K562 (cell line): ENCODE results near the gene PANX1. TPM values are rescaled to one million over a fixed set of nuclear protein-coding genes. Genes with fewer than 3 reads are reported as not detected.

Experiments used
- ATAC-seq: fragments of 200-7000 bp; cut with Tn5 transposase; 3 replicates; pipeline ENCODE4 v1.9.1; 2020; ENCODE audit warnings: moderate library complexity
- BruUV-seq: library from RNA; stranded (reverse); fragments of 400-500 nt; replicated peaks from 2 replicates; lab custom pipeline; 2021; lab: Mats Ljungman, UMichigan
- CTCF ChIA-PET: fragments of 300-600 bp; formaldehyde crosslinking; extraction: SDS; loops from one replicate; lab custom pipeline; 2021; ENCODE audit warnings: low intra/inter-chr PET ratio; lab: Yijun Ruan, JAX
- POLR2A ChIA-PET: fragments of 300-600, 350-650 bp; sonication (Branson Sonifier 250); formaldehyde crosslinking; extraction: SDS; loops from one replicate; lab custom pipeline; 2021; ENCODE audit warnings: antibody characterized with exemption, inconsistent platforms; lab: Yijun Ruan, JAX
- DNase-seq, 4 experiments: peaks; one replicate each; pipeline versions ENCODE4 v3.0.0 to v3.0.0-alpha.2; 2011 to 2018; ENCODE audit warnings: low spot score in 3 of 4, mixed read lengths in 3 of 4; ENCODE audit errors: extremely low read depth in 1 of 4
- FAIRE-seq: peaks from 2 replicates; lab custom pipeline; 2011; peaks lifted over from hg19 to GRCh38; lab: Jason Lieb, UNC
- H2AFZ ChIP-seq: 2 replicates; pipeline ENCODE4 v1.6.0; 2011; ENCODE audit warnings: low read depth, low read length, control low read depth, inconsistent platforms
- H3K27ac ChIP-seq: fragments of 200-600 bp; 3 replicates; pipeline ENCODE4 v1.8.0; 2011; ENCODE audit warnings: low read depth, mild to moderate bottlenecking, control low read depth, inconsistent platforms, low read length, moderate library complexity, mixed read lengths; ENCODE audit errors: extremely low read depth
- H3K27me3 ChIP-seq, 2 experiments: fragments of 300-600 bp in 1 of 2; 2 replicates in 1 of 2; 3 replicates in 1 of 2; pipeline versions ENCODE4 v1.6.0 to v1.8.0; 2011; ENCODE audit warnings: inconsistent platforms in 2 of 2, low read length in 2 of 2, mild to moderate bottlenecking in 1 of 2, mixed read lengths in 1 of 2, moderate library complexity in 1 of 2; ENCODE audit not compliant: control insufficient read depth in 2 of 2, insufficient read depth in 2 of 2
- H3K36me3 ChIP-seq: fragments of 300-600 bp; 3 replicates; pipeline ENCODE4 v1.8.0; 2011; ENCODE audit warnings: mild to moderate bottlenecking, low read length, inconsistent platforms; ENCODE audit not compliant: control insufficient read depth, insufficient read depth
- H3K4me1 ChIP-seq, 2 experiments: fragments of 200-600 bp in 1 of 2; replicated peaks in 1 of 2; 2 replicates in 1 of 2; 3 replicates in 1 of 2; pipeline versions ENCODE4 v1.5.1 to v1.8.0; 2011; ENCODE audit warnings: inconsistent platforms in 2 of 2, low read length in 2 of 2, mild to moderate bottlenecking in 1 of 2, mixed read lengths in 1 of 2, moderate library complexity in 1 of 2; ENCODE audit not compliant: control insufficient read depth in 2 of 2, insufficient read depth in 2 of 2
- H3K4me2 ChIP-seq: 2 replicates; pipeline ENCODE4 v1.6.1; 2011; ENCODE audit warnings: low read length, control low read depth, inconsistent platforms, mixed read lengths; ENCODE audit not compliant: insufficient read depth
- H3K4me3 ChIP-seq: fragments of 200-600 bp; sonication (generic), shearing (Covaris generic); 2 replicates; pipeline ENCODE4 v1.5.1; 2016; ENCODE audit warnings: control low read depth, inconsistent platforms
- H3K79me2 ChIP-seq: fragments of 200-600 bp; 3 replicates; pipeline ENCODE4 v1.8.0; 2011; ENCODE audit warnings: low read length, inconsistent platforms; ENCODE audit not compliant: control insufficient read depth, insufficient read depth
- H3K9ac ChIP-seq, 2 experiments: 2 replicates each; pipeline versions ENCODE4 v1.6.0 to v1.6.1; 2011; ENCODE audit warnings: low read depth in 2 of 2, low read length in 2 of 2, control low read depth in 1 of 2, inconsistent platforms in 1 of 2, mild to moderate bottlenecking in 1 of 2, mixed read lengths in 1 of 2; ENCODE audit not compliant: insufficient read depth in 1 of 2
- H3K9me1 ChIP-seq: one replicate; pipeline ENCODE4 v1.6.0; 2011; ENCODE audit warnings: inconsistent platforms, mild to moderate bottlenecking, low read length, moderate library complexity; ENCODE audit not compliant: control insufficient read depth, insufficient read depth
- H3K9me3 ChIP-seq: replicated peaks from 2 replicates; pipeline ENCODE4 v1.5.1; 2011; ENCODE audit warnings: low read depth, low read length, inconsistent platforms; ENCODE audit not compliant: control insufficient read depth, insufficient read depth
- H4K20me1 ChIP-seq: replicated peaks from 2 replicates; pipeline ENCODE4 v1.6.1; 2011; ENCODE audit warnings: low read length, inconsistent platforms, mixed read lengths; ENCODE audit not compliant: control insufficient read depth, insufficient read depth
- ATF7 ChIP-seq: fragments of 450-650 bp; IDR thresholded peaks from 2 replicates; pipeline ENCODE4 v1.7.1; 2014; ENCODE audit warnings: mild to moderate bottlenecking, moderate library complexity
- MTA3 ChIP-seq: fragments of 450-650 bp; formaldehyde crosslinking; IDR thresholded peaks from 2 replicates; pipeline ENCODE4 v1.6.1; 2017; ENCODE audit warnings: mild to moderate bottlenecking, borderline replicate concordance
- STAT5B ChIP-seq: fragments of 250-450 bp; sonication (Bioruptor Pico); IDR thresholded peaks from 2 replicates; pipeline ENCODE4 v1.8.0; 2021; ENCODE audit warnings: mild to moderate bottlenecking, inconsistent platforms
- TAL1 ChIP-seq: fragments of 450-650 bp; IDR thresholded peaks from 2 replicates; pipeline ENCODE4 v1.6.1; 2016; ENCODE audit warnings: mild to moderate bottlenecking
- ZBTB17 ChIP-seq: fragments of 450-650 bp; formaldehyde crosslinking; IDR thresholded peaks from 2 replicates; pipeline ENCODE4 v1.4.0; 2020; ENCODE audit warnings: mild to moderate bottlenecking
- ZBTB33 ChIP-seq: sonication (generic); formaldehyde crosslinking; IDR thresholded peaks from 2 replicates; pipeline ENCODE4 v1.8.1; 2023; ENCODE audit warnings: mild to moderate bottlenecking, missing genetic modification reagents
- ZC3H4 ChIP-seq: sonication (generic); formaldehyde crosslinking; IDR thresholded peaks from 2 replicates; pipeline ENCODE4 v1.9.0; 2021; ENCODE audit warnings: missing genetic modification reagents, borderline replicate concordance
- ZNF347 ChIP-seq: fragments of 450-650 bp; formaldehyde crosslinking; IDR thresholded peaks from 2 replicates; pipeline ENCODE4 v1.4.0; 2020; ENCODE audit warnings: low read depth, mild to moderate bottlenecking, moderate library complexity
- whole genome bisulfite sequencing: fragments of 100-300 bp; shearing (Covaris generic); methylation state at CpG from one replicate; pipeline ENCODE4 v1.1.6; 2016; ENCODE audit warnings: low coverage, mixed read lengths; ENCODE audit not compliant: insufficient coverage; ENCODE audit errors: missing lambda C conversion rate; 5-methylcytosine and 5-hydroxymethylcytosine counted together
- in situ Hi-C: fragments of 300-500 bp; cut with MboI; formaldehyde crosslinking; loops from 4 replicates; pipeline ENCODE4 v1.15.0; 2018; ENCODE audit warnings: inconsistent platforms, mixed read lengths
- intact Hi-C: fragments of 100-400 bp; cut with micrococcal nuclease; formaldehyde crosslinking; loops from 2 replicates; pipeline ENCODE4 v1.14.2; 2022
- polyA plus RNA-seq, 8 experiments: library from polyadenylated mRNA; depleted of rRNA in 4 of 8; stranded (reverse) in 5 of 8; unstranded in 3 of 8; fragments of >200 nt; fragmentation: Nextera tagmentation in 2 of 8; fragmentation: Illumina TruSeq in 1 of 8; extraction: Ambion mirVana in 2 of 8; extraction: Trizol in 1 of 8; gene quantifications; 2 replicates each; pipeline versions ENCODE4 v1.2.1 to v1.2.3, GENCODE V29; 2011 to 2014; ENCODE audit warnings: inconsistent platforms in 1 of 8, missing spikeins in 1 of 8
- total RNA-seq, 7 experiments: library from RNA; depleted of rRNA in 6 of 7; stranded (reverse); fragments of >200 nt in 6 of 7; fragmentation: Illumina TruSeq in 2 of 7; extraction: Trizol in 2 of 7; gene quantifications; 2 replicates each; pipeline versions ENCODE4 v1.2.1 to v1.2.3, GENCODE V29; 2011 to 2021; ENCODE audit warnings: low replicate concordance in 1 of 7
- TF ChIP-seq, protein P1 (sequence below): sonication (generic); formaldehyde crosslinking; IDR thresholded peaks from 2 replicates; pipeline ENCODE4 v1.9.0; 2022; ENCODE audit warnings: mild to moderate bottlenecking, missing genetic modification reagents

The PANX1 gene
- total and polyA plus RNA-seq, 9 of the 15 experiments (the other 6 are each of a cell fraction or from before 2014, with no cell fraction given): 1.9 to 14.8 (median 10.1) TPM

GRCh38 chr11:94147433-94147845, 18.8 kb downstream of the PANX1 start:
- H3K79me2 ChIP-seq: peaks cover 71% of the 10 kb centered on the region
- H2AFZ ChIP-seq: no peak overlapping the region
- H3K9ac ChIP-seq: no peak overlapping the region; a peak in 1 of 4 replicates
- ATAC-seq (no peak), DNase-seq (no peak), FAIRE-seq (no peak)
- H4K20me1 ChIP-seq: peaks cover 12% of the 10 kb centered on the region
- H3K27ac ChIP-seq: no peak overlapping the region
- intact Hi-C loops (no loop called here), in situ Hi-C loops (no loop called here)
- H3K4me1 ChIP-seq: peaks cover 13 to 44% of the 10 kb centered on the region in 2 experiments
- no peak overlapping the region for H3K4me3 ChIP-seq
- POLR2A ChIA-PET: no interaction called here
- TF ChIP-seq, protein P1, sequence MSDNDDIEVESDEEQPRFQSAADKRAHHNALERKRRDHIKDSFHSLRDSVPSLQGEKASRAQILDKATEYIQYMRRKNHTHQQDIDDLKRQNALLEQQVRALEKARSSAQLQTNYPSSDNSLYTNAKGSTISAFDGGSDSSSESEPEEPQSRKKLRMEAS (CRISPR knock-in tag): no peak
- no peak for TF ChIP-seq ZC3H4 (CRISPR knock-in tag)
- TF ChIP-seq ZBTB17: no peak
- TF ChIP-seq ZNF347 (CRISPR knock-in tag): no peak
- TF ChIP-seq ZBTB33 (CRISPR knock-in tag): peak; percentile 45; the same call in 1 of the 2 replicates
- TF ChIP-seq STAT5B (CRISPR knock-in tag): no peak
- TF ChIP-seq TAL1: no peak
- TF ChIP-seq ATF7: 0 out of 2 replicates have a peak, but pooled peaks have one; percentile 21
- TF ChIP-seq MTA3: 0 out of 2 replicates have a peak, but pooled peaks have one; percentile 21
- H3K4me2 ChIP-seq: peak overlapping the region; percentile 18; the same call in 1 of the 2 replicates
- H3K9me1 ChIP-seq: peaks cover 2% of the 10 kb centered on the region
- CTCF ChIA-PET: no interaction called here
- no peaks in the 10 kb centered on the region for H3K9me3 ChIP-seq
- WGBS: 25% methylated on average over 9 of the region's 9 CpGs
- no TSS peak for BruUV-seq
- no peaks in the 10 kb centered on the region for H3K36me3 ChIP-seq
- no peaks in the 10 kb centered on the region for H3K27me3 ChIP-seq
